ENCODE measurements around the gene ACTR3. TPM values are rescaled to one million over a fixed set of nuclear protein-coding genes. Genes with fewer than 3 reads are reported as not detected.

Gene ACTR3
- total RNA-seq, 5 donors from 2014 or later (not counting 1 experiment from before 2014, with no cell fraction given), result 228 to 277 (median 255) TPM

DNA sequence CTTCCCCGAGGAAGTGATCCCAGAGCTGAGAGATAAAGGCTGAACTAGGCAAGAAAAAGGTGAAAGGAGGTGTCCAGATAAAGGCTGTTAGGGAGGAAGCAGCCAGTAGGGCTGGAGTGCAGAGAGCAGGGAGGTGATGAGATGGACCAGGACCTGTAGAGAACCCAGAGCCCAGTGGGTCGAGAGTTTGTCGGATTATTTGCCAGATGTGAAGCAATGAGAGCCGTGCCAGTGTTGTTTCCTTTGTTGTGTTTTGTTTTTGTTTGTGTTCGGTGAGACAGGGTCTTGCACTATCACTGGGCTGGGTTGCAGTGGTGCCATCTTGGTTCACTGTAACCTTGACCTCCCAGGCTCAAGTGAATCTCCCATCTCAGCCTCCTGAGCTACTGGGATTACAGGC, 111.3 kb downstream of the ACTR3 start:
- ATAC-seq (replicated peaks in 1 of 4) (no peak), DNase-seq (no peak)
- no peak overlapping the region for H3K4me3 Mint-ChIP-seq
- Histone ChIP-seq H3K36me3 (ENCODE audit: control insufficient read depth in 2 of 2, extremely low read depth in 1 of 2, insufficient read depth in 1 of 2, low read length in 1 of 2) (no peaks in the 10 kb centered on the region), H3K27ac (ENCODE audit: low read length) (no peak overlapping the region), H3K27me3 (replicated peaks in 1 of 2; ENCODE audit: control insufficient read depth in 2 of 2, extremely low read depth in 1 of 2, insufficient read depth in 2 of 2, low read length in 1 of 2) (no peaks in the 10 kb centered on the region), H3K4me3 (ENCODE audit: control insufficient read depth in 1 of 2, extremely low read depth in 1 of 2, low read length in 1 of 2) (no peak overlapping the region), H3K4me1 (ENCODE audit: control insufficient read depth in 1 of 2, extremely low read depth in 1 of 2, insufficient read depth in 2 of 2, low read length in 2 of 2) (no peaks in the 10 kb centered on the region), H3K9me3 (no peaks in the 10 kb centered on the region)
- POLR2A ChIA-PET, result no interaction called here
- H3K36me3 Mint-ChIP-seq, result peaks cover 23% of the 10 kb centered on the region
- H3K4me1 Mint-ChIP-seq, result no peaks in the 10 kb centered on the region
- WGBS (ENCODE audit: insufficient coverage), result 98% methylated on average over 3 of the region's 5 CpGs
- H3K27me3 Mint-ChIP-seq, result peaks cover 1 to 10% of the 10 kb centered on the region in 2 donors
- H3K9me3 Mint-ChIP-seq, result peaks cover 0 to 4% (median 0%) of the 10 kb centered on the region in 3 donors
- H3K27ac Mint-ChIP-seq, result no peak overlapping the region
- CTCF ChIA-PET, result no interaction called here

DNA sequence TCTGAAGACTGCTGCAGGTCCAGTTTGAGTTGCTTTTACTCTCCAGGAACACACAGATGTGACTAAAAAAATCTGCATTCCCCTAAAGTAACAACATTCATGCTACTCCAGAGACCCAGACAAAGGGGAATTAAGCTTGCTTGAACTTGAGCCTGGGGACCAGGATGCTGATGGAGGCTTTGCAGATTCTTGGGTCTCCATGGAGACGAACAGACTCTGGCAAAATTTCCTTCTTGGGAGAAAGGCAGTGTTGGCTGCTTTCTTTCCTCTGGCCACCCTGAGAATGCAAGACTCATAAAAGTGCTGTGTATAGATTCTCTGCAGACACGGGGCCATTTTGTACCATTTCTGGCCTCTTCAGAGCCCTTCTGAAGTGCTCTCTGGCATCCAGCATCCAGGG, 112.0 kb downstream of the ACTR3 start:
- no peak overlapping the region for H3K27ac ChIP-seq (ENCODE audit: low read length)
- ATAC-seq (replicated peaks in 1 of 4), result no peak
- Mint-ChIP-seq H3K27ac (no peak overlapping the region), H3K4me1 (no peaks in the 10 kb centered on the region), H3K9me3 (peaks cover 0 to 4% (median 0%) of the 10 kb centered on the region in 3 donors), H3K36me3 (peaks cover 23% of the 10 kb centered on the region), H3K4me3 (no peak overlapping the region), H3K27me3 (peaks cover 1 to 10% of the 10 kb centered on the region in 2 donors)
- POLR2A ChIA-PET, result no interaction called here
- no peak for DNase-seq
- H3K9me3 ChIP-seq, result no peaks in the 10 kb centered on the region
- CTCF ChIA-PET, result no interaction called here
- 69% methylated on average over 2 of the region's 2 CpGs for WGBS (ENCODE audit: insufficient coverage)
- H3K4me3 ChIP-seq (ENCODE audit: control insufficient read depth in 1 of 2, extremely low read depth in 1 of 2, low read length in 1 of 2), result no peak overlapping the region
- no peaks in the 10 kb centered on the region for H3K27me3 ChIP-seq (replicated peaks in 1 of 2; ENCODE audit: control insufficient read depth in 2 of 2, extremely low read depth in 1 of 2, insufficient read depth in 2 of 2, low read length in 1 of 2)
- H3K36me3 ChIP-seq (ENCODE audit: control insufficient read depth in 2 of 2, extremely low read depth in 1 of 2, insufficient read depth in 1 of 2, low read length in 1 of 2), result no peaks in the 10 kb centered on the region
- no peaks in the 10 kb centered on the region for H3K4me1 ChIP-seq (ENCODE audit: control insufficient read depth in 1 of 2, extremely low read depth in 1 of 2, insufficient read depth in 2 of 2, low read length in 2 of 2)

DNA sequence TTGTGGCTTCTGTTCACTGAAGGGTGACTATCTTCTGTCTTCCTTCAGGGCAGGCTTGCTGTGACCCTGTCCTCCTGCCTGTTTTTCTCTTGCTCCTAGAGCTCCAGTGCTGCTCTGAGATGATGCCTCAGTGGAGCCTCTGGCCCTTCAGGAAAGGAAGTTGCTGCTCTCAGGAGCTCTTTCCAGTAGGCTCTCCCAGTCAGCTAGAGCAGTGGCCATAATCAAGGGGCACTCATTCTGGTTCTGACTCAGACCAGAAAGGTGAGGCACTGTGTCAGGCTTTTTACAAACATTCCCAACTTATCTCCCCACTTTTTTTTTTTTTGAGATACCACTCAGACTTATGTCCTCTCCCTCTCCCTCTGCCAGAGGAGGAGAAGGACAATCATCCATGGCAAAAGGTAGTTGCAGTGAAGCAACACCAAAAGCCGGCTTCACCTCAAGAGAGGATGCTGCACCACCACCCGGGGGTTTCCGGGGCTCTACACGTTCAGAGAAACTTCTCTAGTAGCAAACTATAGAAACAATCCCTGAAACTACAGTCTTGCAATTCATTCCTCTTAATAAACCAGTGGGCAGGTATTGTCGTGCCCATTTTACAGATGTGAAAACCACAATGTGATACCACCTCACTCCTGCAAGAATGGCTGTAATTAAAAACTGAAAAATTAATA, 115.4 kb downstream of the ACTR3 start:
- POLR2A ChIA-PET, result no interaction called here
- DNase-seq, result no peak
- Mint-ChIP-seq H3K36me3 (peaks cover 18% of the 10 kb centered on the region), H3K27me3 (peaks cover 1 to 7% of the 10 kb centered on the region in 2 donors), H3K4me3 (no peak overlapping the region), H3K4me1 (no peaks in the 10 kb centered on the region), H3K27ac (no peak overlapping the region), H3K9me3 (peaks cover 0 to 4% (median 0%) of the 10 kb centered on the region in 3 donors)
- Histone ChIP-seq H3K27me3 (replicated peaks in 1 of 2; ENCODE audit: control insufficient read depth in 2 of 2, extremely low read depth in 1 of 2, insufficient read depth in 2 of 2, low read length in 1 of 2) (no peaks in the 10 kb centered on the region), H3K4me1 (ENCODE audit: control insufficient read depth in 1 of 2, extremely low read depth in 1 of 2, insufficient read depth in 2 of 2, low read length in 2 of 2) (no peaks in the 10 kb centered on the region), H3K36me3 (ENCODE audit: control insufficient read depth in 2 of 2, extremely low read depth in 1 of 2, insufficient read depth in 1 of 2, low read length in 1 of 2) (no peaks in the 10 kb centered on the region), H3K9me3 (no peaks in the 10 kb centered on the region), H3K27ac (ENCODE audit: low read length) (no peak overlapping the region), H3K4me3 (ENCODE audit: control insufficient read depth in 1 of 2, extremely low read depth in 1 of 2, low read length in 1 of 2) (no peak overlapping the region)
- no peak for ATAC-seq (replicated peaks in 1 of 4)
- CTCF ChIA-PET, result no interaction called here
- 80% methylated on average over 1 of the region's 5 CpGs for WGBS (ENCODE audit: insufficient coverage)

DNA sequence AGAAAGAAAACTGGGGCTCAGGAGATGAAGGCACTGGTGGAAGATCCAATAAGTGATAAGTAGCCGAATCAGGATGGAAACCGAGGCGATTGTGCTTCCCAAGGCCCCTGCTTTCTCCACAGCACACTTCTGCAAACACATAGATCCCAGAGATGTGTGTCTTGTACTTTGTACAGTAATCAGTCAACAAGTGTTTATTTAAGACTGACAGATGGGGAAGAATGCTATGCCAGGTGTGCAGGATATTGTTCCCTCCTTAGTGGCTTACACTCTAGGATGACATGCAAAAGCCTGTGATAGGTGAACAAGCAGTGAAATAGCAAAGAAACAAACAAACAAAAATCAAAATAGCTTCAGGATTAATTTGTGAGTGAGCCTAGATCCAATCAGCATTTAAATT, 116.6 kb downstream of the ACTR3 start:
- CTCF ChIA-PET, result no interaction called here
- H3K36me3 ChIP-seq (ENCODE audit: control insufficient read depth in 2 of 2, extremely low read depth in 1 of 2, insufficient read depth in 1 of 2, low read length in 1 of 2), result no peaks in the 10 kb centered on the region
- H3K4me1 ChIP-seq (ENCODE audit: control insufficient read depth in 1 of 2, extremely low read depth in 1 of 2, insufficient read depth in 2 of 2, low read length in 2 of 2), result no peaks in the 10 kb centered on the region
- H3K36me3 Mint-ChIP-seq, result peaks cover 14% of the 10 kb centered on the region
- H3K27me3 ChIP-seq (replicated peaks in 1 of 2; ENCODE audit: control insufficient read depth in 2 of 2, extremely low read depth in 1 of 2, insufficient read depth in 2 of 2, low read length in 1 of 2), result no peaks in the 10 kb centered on the region
- POLR2A ChIA-PET, result no interaction called here
- H3K4me1 Mint-ChIP-seq, result no peaks in the 10 kb centered on the region
- ATAC-seq (replicated peaks in 1 of 4) (no peak), DNase-seq (no peak)
- WGBS (ENCODE audit: insufficient coverage), result no CpG with 5 or more reads among the region's 3 CpGs
- no peak overlapping the region for H3K4me3 Mint-ChIP-seq
- H3K27ac Mint-ChIP-seq, result no peak overlapping the region
- H3K9me3 Mint-ChIP-seq, result peaks cover 0 to 4% (median 0%) of the 10 kb centered on the region in 3 donors
- H3K9me3 ChIP-seq, result no peaks in the 10 kb centered on the region
- H3K27me3 Mint-ChIP-seq, result peaks cover 1 to 7% of the 10 kb centered on the region in 2 donors
- no peak overlapping the region for H3K4me3 ChIP-seq (ENCODE audit: control insufficient read depth in 1 of 2, extremely low read depth in 1 of 2, low read length in 1 of 2)
- no peak overlapping the region for H3K27ac ChIP-seq (ENCODE audit: low read length)

DNA sequence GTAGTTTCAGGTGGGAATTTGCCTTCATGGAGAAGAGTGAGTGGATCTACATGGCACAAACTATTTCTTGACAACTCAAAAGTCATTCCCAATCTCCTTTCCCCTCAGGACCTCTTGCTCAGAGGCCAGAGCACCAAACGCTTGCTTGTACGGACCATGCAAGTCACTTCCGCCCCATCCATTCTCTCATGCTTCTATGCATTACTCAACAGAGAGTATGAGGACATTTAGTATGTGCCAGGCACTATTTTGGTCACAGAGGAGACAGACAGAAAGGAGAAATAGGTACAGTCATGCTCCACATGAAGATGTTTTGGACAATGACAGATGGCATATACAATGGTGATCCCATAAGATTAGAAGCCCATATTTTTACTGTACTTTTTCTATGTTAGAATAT, 117.5 kb downstream of the ACTR3 start:
- H3K27ac ChIP-seq (ENCODE audit: low read length), result no peak overlapping the region
- Mint-ChIP-seq H3K27ac (no peak overlapping the region), H3K9me3 (peaks cover 0 to 4% (median 0%) of the 10 kb centered on the region in 3 donors), H3K4me3 (no peak overlapping the region), H3K27me3 (peaks cover 3 to 12% of the 10 kb centered on the region in 2 donors), H3K4me1 (no peaks in the 10 kb centered on the region), H3K36me3 (peaks cover 14% of the 10 kb centered on the region)
- H3K4me1 ChIP-seq (ENCODE audit: control insufficient read depth in 1 of 2, extremely low read depth in 1 of 2, insufficient read depth in 2 of 2, low read length in 2 of 2), result no peaks in the 10 kb centered on the region
- DNase-seq (no peak), ATAC-seq (replicated peaks in 1 of 4) (no peak)
- ChIA-PET POLR2A (no interaction called here), CTCF (no interaction called here)
- H3K9me3 ChIP-seq, result no peaks in the 10 kb centered on the region
- H3K27me3 ChIP-seq (replicated peaks in 1 of 2; ENCODE audit: control insufficient read depth in 2 of 2, extremely low read depth in 1 of 2, insufficient read depth in 2 of 2, low read length in 1 of 2), result peaks cover 0 to 3% of the 10 kb centered on the region in 2 experiments
- no CpG with 5 or more reads among the region's 3 CpGs for WGBS (ENCODE audit: insufficient coverage)
- H3K36me3 ChIP-seq (ENCODE audit: control insufficient read depth in 2 of 2, extremely low read depth in 1 of 2, insufficient read depth in 1 of 2, low read length in 1 of 2), result no peaks in the 10 kb centered on the region
- no peak overlapping the region for H3K4me3 ChIP-seq (ENCODE audit: control insufficient read depth in 1 of 2, extremely low read depth in 1 of 2, low read length in 1 of 2)

DNA sequence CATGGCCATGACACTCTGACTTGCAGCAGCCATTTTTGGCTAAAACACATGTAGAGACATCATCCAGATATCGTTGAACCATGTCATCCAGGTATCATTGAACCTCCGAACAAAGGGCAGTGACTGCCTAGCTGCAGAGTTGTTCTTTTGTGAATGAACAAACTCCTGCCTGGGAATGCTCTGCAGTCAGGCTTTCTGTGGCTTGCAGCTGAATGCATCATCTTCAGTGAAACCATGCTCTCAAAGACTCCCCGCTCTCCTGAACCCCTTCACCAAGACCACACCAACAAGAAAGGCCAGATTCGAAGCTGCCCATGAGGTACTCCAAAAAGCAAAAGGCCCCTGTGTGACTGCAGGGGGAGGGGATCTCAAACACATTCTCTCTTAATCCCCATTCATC, 118.8 kb downstream of the ACTR3 start:
- no peak for DNase-seq
- Mint-ChIP-seq H3K9me3 (peaks cover 0 to 4% (median 0%) of the 10 kb centered on the region in 3 donors), H3K27me3 (peaks cover 5 to 12% of the 10 kb centered on the region in 2 donors), H3K4me3 (no peak overlapping the region), H3K4me1 (no peaks in the 10 kb centered on the region), H3K27ac (no peak overlapping the region), H3K36me3 (peaks cover 8% of the 10 kb centered on the region)
- POLR2A ChIA-PET, result no interaction called here
- H3K4me3 ChIP-seq (ENCODE audit: control insufficient read depth in 1 of 2, extremely low read depth in 1 of 2, low read length in 1 of 2), result no peak overlapping the region
- no peaks in the 10 kb centered on the region for H3K36me3 ChIP-seq (ENCODE audit: control insufficient read depth in 2 of 2, extremely low read depth in 1 of 2, insufficient read depth in 1 of 2, low read length in 1 of 2)
- no peaks in the 10 kb centered on the region for H3K4me1 ChIP-seq (ENCODE audit: control insufficient read depth in 1 of 2, extremely low read depth in 1 of 2, insufficient read depth in 2 of 2, low read length in 2 of 2)
- WGBS (ENCODE audit: insufficient coverage), result 75% methylated on average over 2 of the region's 4 CpGs
- CTCF ChIA-PET, result no interaction called here
- ATAC-seq (replicated peaks in 1 of 4), result no peak
- no peaks in the 10 kb centered on the region for H3K9me3 ChIP-seq
- H3K27me3 ChIP-seq (replicated peaks in 1 of 2; ENCODE audit: control insufficient read depth in 2 of 2, extremely low read depth in 1 of 2, insufficient read depth in 2 of 2, low read length in 1 of 2), result peaks cover 0 to 4% of the 10 kb centered on the region in 2 experiments
- H3K27ac ChIP-seq (ENCODE audit: low read length), result no peak overlapping the region
